Gastrocnemius medialis (tissue), 4 donors: ENCODE data around the gene DSN1. TPM values are rescaled to one million over a fixed set of nuclear protein-coding genes. Genes with fewer than 3 reads are reported as not detected.

Experiments used
- ATAC-seq, 2 donors: fragments of 150-250 bp; one replicate each; pipeline ENCODE4 v1.9.1; 2016
- DNase-seq, 2 donors: peaks; one replicate each; pipeline ENCODE4 v3.0.0-alpha.2; 2019
- H3K27ac ChIP-seq, 4 donors: fragments of 200-600 bp; sonication (generic); 1 replicate in 1 of 4; 2 replicates in 3 of 4; pipeline ENCODE4 v1.5.1; 2016 to 2018; ENCODE audit warnings: mild to moderate bottlenecking in 2 of 4, moderate library complexity in 1 of 4
- H3K27me3 ChIP-seq, 3 donors: fragments of 200-600 bp; sonication (generic) in 2 of 3; 1 replicate in 1 of 3; 2 replicates in 2 of 3; pipeline versions ENCODE4 v1.5.1 to v1.6.0; 2016 to 2019; ENCODE audit warnings: mild to moderate bottlenecking in 1 of 3, moderate library complexity in 1 of 3
- H3K36me3 ChIP-seq, 2 donors: fragments of 200-600 bp; sonication (generic) in 1 of 2; one replicate each; pipeline ENCODE4 v1.5.1; 2017 to 2018
- H3K4me1 ChIP-seq, 2 donors: fragments of 200-600 bp; sonication (generic) in 1 of 2; one replicate each; pipeline ENCODE4 v1.5.1; 2016 to 2017; ENCODE audit warnings: mild to moderate bottlenecking in 2 of 2
- H3K4me3 ChIP-seq, 4 donors: fragments of 200-600 bp; sonication (generic) in 3 of 4; 1 replicate in 1 of 4; 2 replicates in 3 of 4; pipeline ENCODE4 v1.5.1; 2016 to 2019; ENCODE audit warnings: mild to moderate bottlenecking in 2 of 4
- H3K9me3 ChIP-seq, 3 donors: fragments of 200-600 bp; sonication (generic) in 2 of 3; 1 replicate in 1 of 3; 2 replicates in 2 of 3; pipeline ENCODE4 v1.5.1; 2016 to 2019
- POLR2A ChIP-seq, 2 donors: fragments of 450-650 bp; IDR thresholded peaks; one replicate each; pipeline ENCODE4 v1.6.1; 2017; ENCODE audit warnings: antibody characterized with exemption in 2 of 2, mild to moderate bottlenecking in 2 of 2, moderate library complexity in 2 of 2
- in situ Hi-C, 4 donors: fragments of 200-750 bp; cut with MboI; loops; one replicate each; pipeline versions ENCODE4 v1.15.0 to v1.8.0; 2017; ENCODE audit warnings: low sequenced_read_pairs in 4 of 4
- intact Hi-C: fragments of 100-400 bp; cut with DNase I; formaldehyde crosslinking; loops from one replicate; pipeline ENCODE4 v1.15.1; 2023; ENCODE audit warnings: low total_unique reads
- total RNA-seq, 4 donors: library from RNA; depleted of rRNA; stranded (reverse); fragments of >200 nt; gene quantifications; one replicate each; pipeline versions ENCODE4 v1.1.0 to v1.2.3, GENCODE V29; 2016
- TF ChIP-seq, protein P1 (sequence below), 5 experiments: fragments of 450-650 bp in 3 of 5; fragments of 200-600 bp in 2 of 5; sonication (generic) in 2 of 5; IDR thresholded peaks in 4 of 5; conservative IDR thresholded peaks in 1 of 5; 1 replicate in 4 of 5; 2 replicates in 1 of 5; pipeline ENCODE4 v1.5.1; 2016 to 2019; ENCODE audit warnings: antibody characterized with exemption in 5 of 5, mild to moderate bottlenecking in 3 of 5, moderate library complexity in 3 of 5

DSN1 gene
- total RNA-seq, 4 donors from 2014 or later, result 3.2 to 6.3 (median 5.2) TPM

DNA sequence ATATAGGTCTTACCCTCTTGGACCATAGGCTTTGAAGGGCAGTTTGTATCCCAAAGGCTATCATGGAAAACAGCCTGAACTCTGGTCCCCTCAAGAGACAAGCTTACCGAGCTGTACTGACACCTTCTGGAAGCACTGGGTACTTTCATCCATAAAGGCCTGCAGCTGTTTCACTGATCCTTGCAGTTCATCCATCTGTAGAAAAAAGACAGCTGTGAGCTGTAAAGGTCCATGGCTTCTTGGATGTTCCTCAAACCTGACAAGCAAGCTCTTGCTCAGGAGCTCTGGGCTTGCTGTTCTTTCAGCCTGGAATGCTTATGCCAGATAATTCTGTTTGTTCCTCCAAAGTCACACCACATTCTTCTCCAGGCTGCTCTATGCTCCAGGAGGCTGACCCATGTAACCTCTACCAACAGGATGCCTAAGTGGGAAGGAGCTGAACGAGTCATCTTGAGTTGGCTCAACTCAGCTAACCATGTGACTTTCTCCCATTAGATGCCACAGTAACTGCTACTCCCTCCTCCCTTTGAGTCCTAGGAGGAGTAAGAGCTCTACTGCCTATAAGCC is 18.8 kb downstream of the DSN1 start:
- Histone ChIP-seq H3K9me3 (no peaks in the 10 kb centered on the region), H3K4me3 (no peak overlapping the region), H3K36me3 (peaks cover 0 to 8% of the 10 kb centered on the region in 2 donors), H3K27ac (peak overlapping the region in 2 of 4 donors; percentile 10 to 16), H3K4me1 (peaks cover 0 to 7% of the 10 kb centered on the region in 2 donors), H3K27me3 (no peaks in the 10 kb centered on the region)
- peak; percentile 97 for ATAC-seq
- DNase-seq, result peak; percentile 35 to 55
- TF ChIP-seq, protein P1, sequence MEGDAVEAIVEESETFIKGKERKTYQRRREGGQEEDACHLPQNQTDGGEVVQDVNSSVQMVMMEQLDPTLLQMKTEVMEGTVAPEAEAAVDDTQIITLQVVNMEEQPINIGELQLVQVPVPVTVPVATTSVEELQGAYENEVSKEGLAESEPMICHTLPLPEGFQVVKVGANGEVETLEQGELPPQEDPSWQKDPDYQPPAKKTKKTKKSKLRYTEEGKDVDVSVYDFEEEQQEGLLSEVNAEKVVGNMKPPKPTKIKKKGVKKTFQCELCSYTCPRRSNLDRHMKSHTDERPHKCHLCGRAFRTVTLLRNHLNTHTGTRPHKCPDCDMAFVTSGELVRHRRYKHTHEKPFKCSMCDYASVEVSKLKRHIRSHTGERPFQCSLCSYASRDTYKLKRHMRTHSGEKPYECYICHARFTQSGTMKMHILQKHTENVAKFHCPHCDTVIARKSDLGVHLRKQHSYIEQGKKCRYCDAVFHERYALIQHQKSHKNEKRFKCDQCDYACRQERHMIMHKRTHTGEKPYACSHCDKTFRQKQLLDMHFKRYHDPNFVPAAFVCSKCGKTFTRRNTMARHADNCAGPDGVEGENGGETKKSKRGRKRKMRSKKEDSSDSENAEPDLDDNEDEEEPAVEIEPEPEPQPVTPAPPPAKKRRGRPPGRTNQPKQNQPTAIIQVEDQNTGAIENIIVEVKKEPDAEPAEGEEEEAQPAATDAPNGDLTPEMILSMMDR (IDR thresholded peaks at IDR 0.05 in 4 of 5, conservative IDR thresholded peaks at IDR 0.05 in 1 of 5), result peak; percentile 78 to 89 (median 88)
- TF ChIP-seq POLR2A (IDR thresholded peaks at IDR 0.05), result no peak
- intact Hi-C loops (loop anchor here (1.0 kb wide), 1 partner anchor 37 kb away; no protein-coding TSS in a partner anchor), in situ Hi-C loops (loop anchor here in 1 of 4 donors (10.0 kb wide), 1 partner anchor 150 kb away; the partner anchor contains the start of gene RAB5IF)

DNA sequence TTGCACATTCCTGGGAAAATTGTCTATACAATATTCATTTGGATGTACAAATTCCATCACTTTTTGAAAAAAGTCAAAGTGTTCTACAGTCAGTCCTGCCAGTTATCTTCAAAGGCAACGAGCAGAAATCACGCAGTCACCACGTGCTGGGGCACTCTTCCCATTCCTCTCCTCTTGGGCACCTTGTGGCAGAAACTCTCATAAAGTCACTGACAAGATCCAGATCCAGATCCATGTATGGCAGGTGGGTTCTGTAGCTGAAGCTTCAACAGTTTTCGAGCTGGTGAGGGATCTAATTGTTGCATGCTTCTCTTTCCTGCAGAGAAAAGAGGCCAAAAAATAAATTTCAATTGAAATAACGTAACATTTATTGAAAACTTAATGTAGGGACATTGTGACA is 21.0 kb downstream of the DSN1 start:
- in situ Hi-C loops (loop anchor here in 1 of 4 donors (10.0 kb wide), 1 partner anchor 148 kb away; the partner anchor contains the start of gene RAB5IF), intact Hi-C loops (no loop called here)
- ATAC-seq (no peak), DNase-seq (no peak)
- H3K4me1 ChIP-seq, result peaks cover 0 to 8% of the 10 kb centered on the region in 2 donors
- no peak overlapping the region for H3K27ac ChIP-seq
- H3K27me3 ChIP-seq, result no peaks in the 10 kb centered on the region
- peaks cover 0 to 8% of the 10 kb centered on the region in 2 donors for H3K36me3 ChIP-seq
- H3K9me3 ChIP-seq, result no peaks in the 10 kb centered on the region
- no peak overlapping the region for H3K4me3 ChIP-seq
- no peak for TF ChIP-seq POLR2A (IDR thresholded peaks at IDR 0.05)
- TF ChIP-seq, protein P1 (IDR thresholded peaks at IDR 0.05 in 4 of 5, conservative IDR thresholded peaks at IDR 0.05 in 1 of 5), result no peak

DNA sequence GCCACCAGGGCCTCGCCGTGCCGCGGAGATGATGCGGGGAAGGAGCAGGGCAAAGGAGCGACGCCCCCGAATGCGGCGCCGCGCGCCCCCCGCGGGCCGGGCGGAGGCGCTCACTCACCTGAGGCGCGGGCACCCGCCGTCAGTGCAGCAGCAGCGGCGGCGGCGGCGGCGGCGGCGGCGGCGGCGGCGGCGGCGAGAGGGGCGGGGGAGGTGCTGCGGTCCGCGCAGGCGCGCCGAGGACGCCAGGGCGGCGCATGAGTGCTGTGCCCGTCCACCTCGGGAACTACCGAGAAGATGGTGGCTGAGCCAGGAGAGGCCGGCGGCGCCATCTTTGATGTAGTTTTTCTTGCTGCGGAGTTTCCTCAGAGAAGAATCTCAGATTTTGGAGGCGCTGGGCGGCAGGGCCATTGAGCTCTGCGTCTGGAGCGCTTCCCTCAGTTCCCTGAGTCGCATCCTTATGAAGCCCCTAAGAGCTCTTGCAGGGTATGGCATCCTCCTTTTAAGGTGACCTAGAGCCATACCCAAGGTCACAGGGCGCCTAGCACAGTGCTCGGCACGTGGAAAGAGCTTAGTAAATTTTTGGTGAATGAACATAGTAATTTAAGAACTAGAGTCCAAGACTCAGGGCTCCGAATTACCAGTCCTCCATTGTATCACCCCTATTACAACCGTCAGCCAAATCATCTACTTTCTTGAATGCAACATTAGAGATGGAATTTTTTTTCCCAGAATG is 27.5 kb downstream of the DSN1 start, which contains the start of gene NDRG3:
Gene NDRG3 (minus strand): TSS at position 164 of the 733 bp plus-strand sequence. CDS start 24,355 bp downstream, outside the sequence.
- H3K4me1 ChIP-seq, result peaks cover 18 to 32% of the 10 kb centered on the region in 2 donors

DNA sequence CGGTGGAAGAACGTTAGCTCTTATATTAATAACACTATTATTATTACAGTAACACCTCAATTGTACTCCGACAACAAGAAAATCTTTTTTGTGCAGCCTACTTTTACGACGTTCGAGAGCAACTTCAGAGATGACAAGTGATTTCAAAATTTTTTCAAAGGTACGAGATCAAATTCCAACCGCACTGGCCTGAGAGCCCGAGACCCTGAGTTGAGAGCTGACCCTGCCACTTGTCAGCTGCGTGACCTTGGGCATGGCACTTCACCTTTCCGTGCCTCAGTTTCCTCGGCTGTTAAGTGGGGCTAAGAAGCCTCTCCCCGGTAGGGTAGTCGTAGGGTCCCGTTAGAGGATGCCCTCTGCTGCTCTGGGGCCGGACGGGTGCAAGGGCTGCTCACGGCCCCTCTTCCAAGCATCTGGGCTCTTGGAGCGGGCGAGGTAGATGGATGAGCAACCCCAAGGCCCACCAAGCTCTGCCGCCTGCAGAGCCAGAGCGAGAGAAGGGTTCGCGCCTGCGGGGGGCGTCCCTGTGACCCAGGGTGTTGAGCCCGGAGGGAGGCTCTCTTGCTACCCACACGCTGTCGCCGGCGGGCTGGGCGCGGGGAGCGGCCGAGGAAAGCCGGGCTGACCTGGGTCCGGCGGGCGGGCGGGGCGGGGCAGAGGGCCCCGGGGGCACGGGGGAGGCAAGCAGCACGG is 28.2 kb downstream of the DSN1 start:
- peak overlapping the region; percentile 88 to 95 (median 92) for H3K27ac ChIP-seq
- intact Hi-C loops (loop anchor here (5.0 to 10.0 kb wide), 2 partner anchors 138 to 281 kb away; partner anchors contain the start of gene RAB5IF), in situ Hi-C loops (no loop called here)

More for the DNA sequence above, 27.5 kb downstream of the DSN1 start, which contains the start of gene NDRG3:
- TF ChIP-seq, protein P1 (IDR thresholded peaks at IDR 0.05 in 4 of 5, conservative IDR thresholded peaks at IDR 0.05 in 1 of 5), result peak in 2 of 5 experiments; percentile 5 to 8
- peak; percentile 29 to 68 for TF ChIP-seq POLR2A (IDR thresholded peaks at IDR 0.05)
- Histone ChIP-seq H3K27ac (peak within 1 kb of the TSS; percentile 88 to 95 (median 92)), H3K9me3 (no peaks in the 10 kb centered on the region), H3K4me3 (peak within 1 kb of the TSS; percentile 79 to 94 (median 88)), H3K27me3 (no peaks in the 10 kb centered on the region), H3K36me3 (no peaks in the 10 kb centered on the region)
- DNase-seq (peak; percentile 92 to 95), ATAC-seq (peak; percentile 80 to 90)
- intact Hi-C loops (loop anchor here (1.0 to 10.0 kb wide), 3 partner anchors 27 to 281 kb away; partner anchors contain the start of genes DSN1 and RAB5IF), in situ Hi-C loops (no loop called here)

More for the DNA sequence above, 28.2 kb downstream of the DSN1 start:
- ATAC-seq (peak; percentile 37 to 43), DNase-seq (peak in 1 of 2 donors; percentile 35)
- no peaks in the 10 kb centered on the region for H3K9me3 ChIP-seq
- TF ChIP-seq POLR2A (IDR thresholded peaks at IDR 0.05), result no peak
- TF ChIP-seq, protein P1 (IDR thresholded peaks at IDR 0.05 in 4 of 5, conservative IDR thresholded peaks at IDR 0.05 in 1 of 5), result no peak
- H3K4me1 ChIP-seq, result peaks cover 18 to 32% of the 10 kb centered on the region in 2 donors
- no peaks in the 10 kb centered on the region for H3K36me3 ChIP-seq
- H3K27me3 ChIP-seq, result no peaks in the 10 kb centered on the region
- peak overlapping the region; percentile 76 to 94 (median 84) for H3K4me3 ChIP-seq
